GM12801 (cell line): ENCODE results near the gene GDF10.

ENCODE experiments used
- TF ChIP-seq, protein P1 (sequence below): IDR thresholded peaks from one replicate; pipeline ENCODE4 v1.5.1; 2011; ENCODE audit warnings: control low read depth; ENCODE audit not compliant: insufficient read length; ENCODE audit errors: extremely low read depth

The GDF10 gene

DNA sequence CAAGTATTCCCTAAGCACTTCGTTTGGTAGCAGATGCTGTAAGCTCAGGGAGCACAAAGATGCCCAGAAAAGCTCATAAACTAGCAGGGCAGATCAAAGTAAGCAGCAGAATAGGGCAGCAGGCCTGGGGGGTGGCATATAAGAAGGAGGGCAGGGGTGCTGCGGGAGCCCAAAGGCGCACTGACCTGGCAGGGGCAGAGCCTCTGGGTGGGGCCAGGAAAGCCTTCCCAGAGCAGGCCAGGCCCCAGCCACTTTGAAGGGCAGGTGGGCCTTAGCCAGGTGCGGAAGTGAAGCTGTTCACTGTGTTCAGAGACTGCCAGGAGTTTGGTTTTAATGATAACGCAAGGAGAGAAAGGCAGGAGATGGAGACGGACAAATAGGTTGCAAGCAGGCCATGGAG lies 3.9 kb downstream of the GDF10 start:
- TF ChIP-seq, protein P1, sequence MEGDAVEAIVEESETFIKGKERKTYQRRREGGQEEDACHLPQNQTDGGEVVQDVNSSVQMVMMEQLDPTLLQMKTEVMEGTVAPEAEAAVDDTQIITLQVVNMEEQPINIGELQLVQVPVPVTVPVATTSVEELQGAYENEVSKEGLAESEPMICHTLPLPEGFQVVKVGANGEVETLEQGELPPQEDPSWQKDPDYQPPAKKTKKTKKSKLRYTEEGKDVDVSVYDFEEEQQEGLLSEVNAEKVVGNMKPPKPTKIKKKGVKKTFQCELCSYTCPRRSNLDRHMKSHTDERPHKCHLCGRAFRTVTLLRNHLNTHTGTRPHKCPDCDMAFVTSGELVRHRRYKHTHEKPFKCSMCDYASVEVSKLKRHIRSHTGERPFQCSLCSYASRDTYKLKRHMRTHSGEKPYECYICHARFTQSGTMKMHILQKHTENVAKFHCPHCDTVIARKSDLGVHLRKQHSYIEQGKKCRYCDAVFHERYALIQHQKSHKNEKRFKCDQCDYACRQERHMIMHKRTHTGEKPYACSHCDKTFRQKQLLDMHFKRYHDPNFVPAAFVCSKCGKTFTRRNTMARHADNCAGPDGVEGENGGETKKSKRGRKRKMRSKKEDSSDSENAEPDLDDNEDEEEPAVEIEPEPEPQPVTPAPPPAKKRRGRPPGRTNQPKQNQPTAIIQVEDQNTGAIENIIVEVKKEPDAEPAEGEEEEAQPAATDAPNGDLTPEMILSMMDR, result no peak

DNA sequence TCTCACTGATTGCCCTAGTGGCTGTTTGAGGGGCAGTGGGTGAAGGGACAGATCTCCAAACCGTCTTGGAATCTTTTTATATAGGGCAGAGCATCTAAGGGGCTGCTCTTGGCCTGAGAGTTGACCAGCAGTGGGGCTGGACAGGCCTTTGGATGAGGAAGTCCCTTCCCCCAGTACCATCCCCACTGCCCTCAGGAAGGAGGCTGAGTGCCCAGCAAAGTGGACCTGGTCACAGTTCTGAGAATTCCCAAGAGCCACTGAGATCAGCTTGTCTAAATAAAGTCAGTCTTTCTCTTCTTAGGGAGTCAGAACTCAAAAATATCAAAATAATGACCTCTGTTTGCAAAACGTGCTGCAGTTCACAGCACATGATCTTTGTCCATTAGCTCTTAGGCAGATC lies 5.6 kb downstream of the GDF10 start:
- TF ChIP-seq, protein P1, result no peak

DNA sequence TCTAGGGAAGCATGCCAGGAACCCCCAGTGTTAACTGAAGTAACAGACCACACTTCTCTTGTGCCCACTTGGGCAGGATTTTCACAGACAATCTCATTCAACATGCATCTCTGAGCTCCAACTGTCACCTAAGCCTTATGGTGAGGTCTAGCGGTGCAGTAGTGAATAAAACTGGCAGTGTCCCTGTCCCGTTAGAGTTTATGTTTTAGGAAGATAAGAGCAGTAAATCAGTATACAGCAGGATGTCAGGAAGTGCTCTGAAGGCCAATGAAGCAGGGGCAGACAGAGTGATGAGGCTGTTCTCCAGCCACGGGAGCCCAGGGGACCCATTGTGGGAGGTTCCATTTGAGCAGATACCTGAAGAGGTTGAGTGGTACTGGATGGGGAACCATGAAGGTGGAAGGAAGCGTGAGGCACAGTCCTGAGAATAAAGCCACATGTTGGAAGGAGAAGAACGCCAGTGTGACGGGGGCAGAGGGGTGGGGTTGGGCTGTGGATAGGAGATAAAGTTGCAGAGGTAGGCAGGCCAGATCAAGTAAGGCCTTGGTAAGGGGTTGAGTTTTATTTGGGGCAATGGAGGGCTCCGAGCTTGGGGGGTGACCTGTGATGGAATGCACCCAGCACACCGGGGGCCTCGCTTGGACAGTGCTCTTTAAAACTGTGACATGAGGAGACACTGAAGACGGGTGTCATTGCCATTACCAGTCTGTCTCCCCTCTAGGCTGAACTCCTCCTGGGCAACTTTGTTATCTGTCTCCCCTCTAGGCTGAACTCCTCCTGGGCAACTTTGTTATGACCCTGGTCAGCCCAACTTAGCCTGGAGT lies 6.6 kb downstream of the GDF10 start:
- TF ChIP-seq, protein P1, result no peak

DNA sequence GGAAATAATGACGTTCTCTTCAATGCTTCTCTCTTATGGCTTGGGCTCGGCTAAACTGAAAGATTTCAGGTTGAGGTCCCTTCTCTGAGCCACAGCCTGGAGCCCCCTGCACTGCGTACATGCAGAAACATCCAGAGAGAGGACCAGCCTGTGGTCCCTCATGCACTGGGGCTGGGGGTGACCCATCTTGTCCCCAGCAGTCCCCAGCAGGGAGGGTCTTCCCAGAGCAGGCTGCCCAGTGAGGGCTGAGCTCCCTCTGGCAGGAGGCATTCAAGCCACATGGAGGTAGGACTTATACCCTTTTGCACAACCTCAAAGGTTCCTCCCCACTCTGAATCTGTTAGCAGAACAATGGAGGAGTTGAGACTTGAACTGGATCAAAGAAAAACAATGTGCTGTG lies 7.4 kb downstream of the GDF10 start:
- TF ChIP-seq, protein P1, result no peak

DNA sequence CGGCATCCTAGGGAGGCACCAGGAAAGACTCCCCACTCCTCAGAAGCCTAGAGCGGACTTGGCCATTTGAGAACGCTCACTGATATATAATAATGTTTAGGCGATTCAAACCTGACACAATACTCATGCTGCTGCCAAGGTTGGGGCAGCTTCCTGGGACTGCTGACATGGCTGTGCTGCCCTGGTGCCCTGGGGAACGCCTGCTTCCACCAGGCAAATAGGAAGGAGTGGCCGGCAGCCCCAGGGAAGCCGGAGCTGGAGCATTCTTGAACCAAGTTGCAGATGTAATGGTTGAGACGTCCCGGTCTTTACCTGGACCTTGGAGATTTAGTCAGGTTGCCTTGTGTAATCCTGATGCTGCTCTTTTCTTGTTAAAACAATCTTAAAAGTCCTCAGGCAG lies 8.8 kb downstream of the GDF10 start:
- TF ChIP-seq, protein P1, result no peak

DNA sequence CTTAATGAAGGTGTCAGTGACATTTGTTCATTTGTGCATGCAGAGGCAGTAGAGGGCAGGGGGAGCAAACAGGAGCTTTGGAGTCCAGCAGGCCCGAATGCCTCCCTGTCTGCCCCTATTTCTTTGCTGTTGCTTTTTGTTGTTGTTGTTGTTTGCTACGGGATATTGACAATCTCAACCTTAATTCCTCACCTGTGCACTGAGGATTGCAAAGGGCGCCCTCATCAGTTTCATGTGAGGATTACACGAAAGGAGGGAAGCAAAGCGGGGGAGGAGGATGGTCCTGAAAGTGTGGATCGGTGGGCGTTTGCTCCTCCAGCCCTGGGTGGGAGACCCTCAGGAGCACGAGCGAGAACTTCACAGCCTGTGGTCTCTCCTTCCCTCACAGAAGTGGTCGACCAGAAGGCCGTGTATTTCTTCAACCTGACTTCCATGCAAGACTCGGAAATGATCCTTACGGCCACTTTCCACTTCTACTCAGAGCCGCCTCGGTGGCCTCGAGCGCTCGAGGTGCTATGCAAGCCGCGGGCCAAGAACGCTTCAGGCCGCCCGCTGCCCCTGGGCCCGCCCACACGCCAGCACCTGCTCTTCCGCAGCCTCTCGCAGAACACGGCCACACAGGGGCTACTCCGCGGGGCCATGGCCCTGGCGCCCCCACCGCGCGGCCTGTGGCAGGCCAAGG lies 9.6 kb downstream of the GDF10 start:
- TF ChIP-seq, protein P1, result no peak

DNA sequence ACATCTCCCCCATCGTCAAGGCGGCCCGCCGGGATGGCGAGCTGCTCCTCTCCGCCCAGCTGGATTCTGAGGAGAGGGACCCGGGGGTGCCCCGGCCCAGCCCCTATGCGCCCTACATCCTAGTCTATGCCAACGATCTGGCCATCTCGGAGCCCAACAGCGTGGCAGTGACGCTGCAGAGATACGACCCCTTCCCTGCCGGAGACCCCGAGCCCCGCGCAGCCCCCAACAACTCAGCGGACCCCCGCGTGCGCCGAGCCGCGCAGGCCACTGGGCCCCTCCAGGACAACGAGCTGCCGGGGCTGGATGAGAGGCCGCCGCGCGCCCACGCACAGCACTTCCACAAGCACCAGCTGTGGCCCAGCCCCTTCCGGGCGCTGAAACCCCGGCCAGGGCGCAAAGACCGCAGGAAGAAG lies 10.1 kb downstream of the GDF10 start:
- TF ChIP-seq, protein P1, result no peak
